HCT116 (cell line): ENCODE results near the gene TBK1. TPM values are rescaled to one million over a fixed set of nuclear protein-coding genes. Genes with fewer than 3 reads are reported as not detected.
"Not testable (repeated sequence)": the region's sequence is repeated elsewhere in the genome, so short reads cannot be mapped to it uniquely, and the experiment has no call there.

Experiments
- ATAC-seq: fragments of 200-7000 bp; cut with Tn5 transposase; 2 replicates; pipeline ENCODE4 v1.9.1; 2020; ENCODE audit warnings: mild to moderate bottlenecking, moderate library complexity
- BruUV-seq: library from RNA; stranded (reverse); fragments of 400-500 nt; replicated peaks from 2 replicates; lab custom pipeline; 2021; lab: Mats Ljungman, UMichigan
- CTCF ChIA-PET: fragments of 300-600 bp; sonication (Branson Sonifier 250); formaldehyde crosslinking; loops from one replicate; lab custom pipeline; 2021; ENCODE audit warnings: antibody characterized with exemption; lab: Charles Lee
- POLR2A ChIA-PET: fragments of 300-600, 350-600 bp; sonication (Branson Sonifier 250); formaldehyde crosslinking; loops from one replicate; lab custom pipeline; 2021; ENCODE audit warnings: antibody characterized with exemption; lab: Charles Lee
- RAD21 ChIA-PET, 2 experiments: fragments of 300-600 bp; sonication (Branson Sonifier 250); formaldehyde crosslinking; loops; one replicate each; lab custom pipeline; 2023; ENCODE audit warnings: low total read pairs in 2 of 2; ENCODE audit not compliant: uncharacterized antibody in 2 of 2, unreplicated experiment in 2 of 2, low non-redundant PET in 1 of 2; lab: Charles Lee
- DNase-seq: peaks from one replicate; pipeline ENCODE4 v3.0.0-alpha.2; 2010; ENCODE audit warnings: low read depth, low spot score
- H2AFZ ChIP-seq: fragments of 200-600 bp; shearing (Covaris generic), sonication (generic); 2 replicates; pipeline ENCODE4 v1.6.1; 2017; ENCODE audit warnings: low read depth, mixed run types, mixed read lengths, antibody characterized with exemption, low read length; ENCODE audit not compliant: poor library complexity, severe bottlenecking
- H3K27ac ChIP-seq: 2 replicates; pipeline ENCODE4 v1.5.1; 2012; ENCODE audit warnings: low read depth, low read length
- H3K27me3 ChIP-seq: fragments of 200-600 bp; sonication (generic); 2 replicates; pipeline ENCODE4 v1.6.1; 2016; ENCODE audit warnings: mixed run types, low read length, mixed read lengths; ENCODE audit not compliant: insufficient read depth
- H3K36me3 ChIP-seq, 2 experiments: fragments of 200-500 bp in 1 of 2; fragments of 200-600 bp in 1 of 2; sonication (Bioruptor generic) in 1 of 2; sonication (generic) in 1 of 2; 2 replicates each; pipeline versions ENCODE4 v1.5.1 to v1.6.1; 2014 to 2016; ENCODE audit warnings: low read length in 2 of 2, inconsistent platforms in 1 of 2, mixed read lengths in 1 of 2, mixed run types in 1 of 2; ENCODE audit not compliant: insufficient read depth in 2 of 2, control insufficient read depth in 1 of 2
- H3K4me1 ChIP-seq, 2 experiments: fragments of 200-600 bp in 1 of 2; sonication (generic) in 1 of 2; 2 replicates each; pipeline versions ENCODE4 v1.5.1 to v1.6.1; 2012 to 2017; ENCODE audit warnings: low read length in 2 of 2, inconsistent platforms in 1 of 2, mild to moderate bottlenecking in 1 of 2, mixed read lengths in 1 of 2, mixed run types in 1 of 2, moderate library complexity in 1 of 2; ENCODE audit not compliant: insufficient read depth in 2 of 2, control insufficient read depth in 1 of 2
- H3K4me2 ChIP-seq: fragments of 200-600 bp; sonication (generic); 2 replicates; pipeline ENCODE4 v1.6.1; 2017; ENCODE audit warnings: mixed run types, low read length, mixed read lengths
- H3K4me3 ChIP-seq, 2 experiments: fragments of 200-600 bp in 1 of 2; sonication (generic) in 1 of 2; replicated peaks in 1 of 2; 2 replicates each; pipeline ENCODE4 v1.5.1; 2011 to 2016; ENCODE audit warnings: low read length in 2 of 2, control low read depth in 1 of 2, low read depth in 1 of 2, mild to moderate bottlenecking in 1 of 2, mixed read lengths in 1 of 2, mixed run types in 1 of 2
- H3K79me2 ChIP-seq: fragments of 200-600 bp; sonication (generic); 2 replicates; pipeline ENCODE4 v1.6.1; 2017; ENCODE audit warnings: mild to moderate bottlenecking, mixed run types, low read length, moderate library complexity, mixed read lengths; ENCODE audit not compliant: insufficient read depth
- H3K9ac ChIP-seq: fragments of 200-600 bp; sonication (generic); 2 replicates; pipeline ENCODE4 v1.6.1; 2016; ENCODE audit warnings: low read length, mixed read lengths
- H3K9me2 ChIP-seq: fragments of 200-600 bp; sonication (generic), shearing (Covaris generic); 2 replicates; pipeline ENCODE4 v1.6.1; 2017; ENCODE audit warnings: mixed run types, mild to moderate bottlenecking, moderate library complexity; ENCODE audit not compliant: insufficient read depth
- H3K9me3 ChIP-seq, 2 experiments: fragments of 200-500 bp in 1 of 2; fragments of 200-600 bp in 1 of 2; sonication (Bioruptor generic) in 1 of 2; sonication (generic) in 1 of 2; 2 replicates each; pipeline ENCODE4 v1.6.1; 2014 to 2017; ENCODE audit warnings: low read length in 2 of 2, mixed read lengths in 2 of 2, inconsistent platforms in 1 of 2, low read depth in 1 of 2, mild to moderate bottlenecking in 1 of 2, mixed run types in 1 of 2, moderate library complexity in 1 of 2; ENCODE audit not compliant: control insufficient read depth in 1 of 2, insufficient read depth in 1 of 2
- H4K20me1 ChIP-seq: fragments of 200-600 bp; sonication (generic), shearing (Covaris generic); 2 replicates; pipeline ENCODE4 v1.6.1; 2017; ENCODE audit warnings: mixed run types, mild to moderate bottlenecking, moderate library complexity; ENCODE audit not compliant: insufficient read depth
- CBX3 ChIP-seq: IDR thresholded peaks from 2 replicates; pipeline ENCODE4 v1.6.1; 2012; ENCODE audit warnings: low read depth
- EGR1 ChIP-seq: IDR thresholded peaks from 2 replicates; pipeline ENCODE4 v1.6.1; 2012; ENCODE audit warnings: low read depth
- ELF1 ChIP-seq: IDR thresholded peaks from 2 replicates; pipeline ENCODE4 v1.6.1; 2012; ENCODE audit warnings: low read depth, borderline replicate concordance
- EZH2 ChIP-seq: fragments of 200-600 bp; sonication (generic); IDR thresholded peaks from 2 replicates; pipeline ENCODE4 v1.6.1; 2017; ENCODE audit warnings: antibody characterized with exemption, mixed run types
- POLR2A ChIP-seq: IDR thresholded peaks from 2 replicates; pipeline ENCODE4 v1.7.0; 2011; ENCODE audit warnings: borderline replicate concordance; ENCODE audit not compliant: insufficient read depth, insufficient read length; ENCODE audit errors: extremely low read depth
- POLR2AphosphoS5 ChIP-seq: IDR thresholded peaks from 2 replicates; pipeline ENCODE4 v1.6.1; 2011; ENCODE audit warnings: mild to moderate bottlenecking, low read depth, low read length, moderate library complexity
- RAD21 ChIP-seq: IDR thresholded peaks from 2 replicates; pipeline ENCODE4 v1.6.1; 2012; ENCODE audit warnings: low read depth, mild to moderate bottlenecking
- SIN3A ChIP-seq: IDR thresholded peaks from 2 replicates; pipeline ENCODE4 v1.6.1; 2012; ENCODE audit warnings: low read depth
- SP1 ChIP-seq: IDR thresholded peaks from 2 replicates; pipeline ENCODE4 v1.6.1; 2012; ENCODE audit warnings: low read depth
- SRF ChIP-seq: IDR thresholded peaks from 2 replicates; pipeline ENCODE4 v1.6.1; 2012; ENCODE audit warnings: low read depth
- TCF7L2 ChIP-seq: IDR thresholded peaks from 2 replicates; pipeline ENCODE4 v1.7.0; 2011; ENCODE audit warnings: borderline replicate concordance, inconsistent platforms; ENCODE audit not compliant: insufficient read depth, insufficient read length; ENCODE audit errors: extremely low read depth
- ZFX ChIP-seq: fragments of 450-650 bp; IDR thresholded peaks from 2 replicates; pipeline ENCODE4 v1.6.1; 2017
- ZNF274 ChIP-seq: fragments of 200-500 bp; sonication (Bioruptor generic); IDR thresholded peaks from 2 replicates; pipeline ENCODE4 v1.6.1; 2014; ENCODE audit warnings: mild to moderate bottlenecking, low read depth, low read length, inconsistent platforms
- intact Hi-C: fragments of 100-400 bp; cut with micrococcal nuclease; formaldehyde crosslinking; loops from 2 replicates; pipeline ENCODE4 v1.10.0; 2022
- total RNA-seq: library from RNA; stranded (reverse); gene quantifications from one replicate; pipeline ENCODE4 v1.2.1, GENCODE V29; 2021; ENCODE audit not compliant: unreplicated experiment
- TF ChIP-seq, protein P1 (sequence below), 3 experiments: fragments of 200-600 bp in 1 of 3; sonication (generic) in 1 of 3; IDR thresholded peaks in 2 of 3; conservative IDR thresholded peaks in 1 of 3; 2 replicates each; pipeline ENCODE4 v1.5.1; 2012 to 2017; ENCODE audit warnings: low read depth in 2 of 3, low read length in 2 of 3, antibody characterized with exemption in 1 of 3, borderline replicate concordance in 1 of 3, control low read depth in 1 of 3, mild to moderate bottlenecking in 1 of 3, mixed read lengths in 1 of 3, mixed run types in 1 of 3, moderate library complexity in 1 of 3; ENCODE audit not compliant: insufficient read depth in 1 of 3
- TF ChIP-seq, protein P2 (sequence below): IDR thresholded peaks from 2 replicates; pipeline ENCODE4 v1.6.1; 2011; ENCODE audit warnings: mild to moderate bottlenecking, low read length, moderate library complexity; ENCODE audit not compliant: insufficient replicate concordance; ENCODE audit errors: extremely low read depth
- TF ChIP-seq, protein P3 (sequence below): IDR thresholded peaks from 2 replicates; pipeline ENCODE4 v1.6.1; 2012

The TBK1 gene
- total RNA-seq, 1 experiment from 2014 or later: 27.0 TPM

DNA sequence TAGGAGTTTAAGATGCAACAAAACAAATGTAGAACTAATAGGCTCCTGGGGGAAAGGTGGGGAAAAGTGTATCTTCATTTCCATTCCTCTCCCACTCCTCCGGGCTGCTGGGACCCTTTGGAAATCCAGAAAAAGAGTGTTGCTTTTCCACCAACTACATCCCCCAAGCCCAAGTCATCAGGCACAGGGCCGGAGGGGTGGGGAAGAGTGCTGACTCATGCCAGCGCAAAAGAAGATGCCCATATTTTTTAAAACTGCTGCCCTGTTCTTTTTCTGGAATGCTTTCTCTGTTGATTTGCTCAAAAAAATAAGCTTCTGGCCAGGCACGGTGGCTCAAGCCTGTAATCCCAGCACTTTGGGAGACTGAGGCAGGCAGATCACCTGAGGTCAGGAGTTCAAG, 70.9 kb downstream of the TBK1 start:
- no peak for ATAC-seq
- no peak for TF ChIP-seq POLR2AphosphoS5
- TF ChIP-seq, protein P1, sequence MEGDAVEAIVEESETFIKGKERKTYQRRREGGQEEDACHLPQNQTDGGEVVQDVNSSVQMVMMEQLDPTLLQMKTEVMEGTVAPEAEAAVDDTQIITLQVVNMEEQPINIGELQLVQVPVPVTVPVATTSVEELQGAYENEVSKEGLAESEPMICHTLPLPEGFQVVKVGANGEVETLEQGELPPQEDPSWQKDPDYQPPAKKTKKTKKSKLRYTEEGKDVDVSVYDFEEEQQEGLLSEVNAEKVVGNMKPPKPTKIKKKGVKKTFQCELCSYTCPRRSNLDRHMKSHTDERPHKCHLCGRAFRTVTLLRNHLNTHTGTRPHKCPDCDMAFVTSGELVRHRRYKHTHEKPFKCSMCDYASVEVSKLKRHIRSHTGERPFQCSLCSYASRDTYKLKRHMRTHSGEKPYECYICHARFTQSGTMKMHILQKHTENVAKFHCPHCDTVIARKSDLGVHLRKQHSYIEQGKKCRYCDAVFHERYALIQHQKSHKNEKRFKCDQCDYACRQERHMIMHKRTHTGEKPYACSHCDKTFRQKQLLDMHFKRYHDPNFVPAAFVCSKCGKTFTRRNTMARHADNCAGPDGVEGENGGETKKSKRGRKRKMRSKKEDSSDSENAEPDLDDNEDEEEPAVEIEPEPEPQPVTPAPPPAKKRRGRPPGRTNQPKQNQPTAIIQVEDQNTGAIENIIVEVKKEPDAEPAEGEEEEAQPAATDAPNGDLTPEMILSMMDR (IDR thresholded peaks at IDR 0.05 in 2 of 3, conservative IDR thresholded peaks at IDR 0.05 in 1 of 3; ENCODE audit: borderline replicate concordance in 1 of 3, insufficient read depth in 1 of 3, low read depth in 2 of 3, low read length in 2 of 3): no peak
- no peak for TF ChIP-seq RAD21
- TF ChIP-seq POLR2A: no peak
- no peak for TF ChIP-seq EZH2
- no peak for TF ChIP-seq CBX3
- no peak for TF ChIP-seq TCF7L2
- TF ChIP-seq ZNF274: no peak
- TF ChIP-seq, protein P2, sequence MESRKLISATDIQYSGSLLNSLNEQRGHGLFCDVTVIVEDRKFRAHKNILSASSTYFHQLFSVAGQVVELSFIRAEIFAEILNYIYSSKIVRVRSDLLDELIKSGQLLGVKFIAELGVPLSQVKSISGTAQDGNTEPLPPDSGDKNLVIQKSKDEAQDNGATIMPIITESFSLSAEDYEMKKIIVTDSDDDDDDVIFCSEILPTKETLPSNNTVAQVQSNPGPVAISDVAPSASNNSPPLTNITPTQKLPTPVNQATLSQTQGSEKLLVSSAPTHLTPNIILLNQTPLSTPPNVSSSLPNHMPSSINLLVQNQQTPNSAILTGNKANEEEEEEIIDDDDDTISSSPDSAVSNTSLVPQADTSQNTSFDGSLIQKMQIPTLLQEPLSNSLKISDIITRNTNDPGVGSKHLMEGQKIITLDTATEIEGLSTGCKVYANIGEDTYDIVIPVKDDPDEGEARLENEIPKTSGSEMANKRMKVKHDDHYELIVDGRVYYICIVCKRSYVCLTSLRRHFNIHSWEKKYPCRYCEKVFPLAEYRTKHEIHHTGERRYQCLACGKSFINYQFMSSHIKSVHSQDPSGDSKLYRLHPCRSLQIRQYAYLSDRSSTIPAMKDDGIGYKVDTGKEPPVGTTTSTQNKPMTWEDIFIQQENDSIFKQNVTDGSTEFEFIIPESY: no peak
- TF ChIP-seq EGR1: no peak
- no peak for TF ChIP-seq SIN3A
- TF ChIP-seq SP1: no peak
- no peak for TF ChIP-seq ELF1
- TF ChIP-seq, protein P3, sequence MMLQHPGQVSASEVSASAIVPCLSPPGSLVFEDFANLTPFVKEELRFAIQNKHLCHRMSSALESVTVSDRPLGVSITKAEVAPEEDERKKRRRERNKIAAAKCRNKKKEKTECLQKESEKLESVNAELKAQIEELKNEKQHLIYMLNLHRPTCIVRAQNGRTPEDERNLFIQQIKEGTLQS: no peak
- TF ChIP-seq ZFX: no peak
- TF ChIP-seq SRF: no peak
- CTCF ChIA-PET: no interaction called here

DNA sequence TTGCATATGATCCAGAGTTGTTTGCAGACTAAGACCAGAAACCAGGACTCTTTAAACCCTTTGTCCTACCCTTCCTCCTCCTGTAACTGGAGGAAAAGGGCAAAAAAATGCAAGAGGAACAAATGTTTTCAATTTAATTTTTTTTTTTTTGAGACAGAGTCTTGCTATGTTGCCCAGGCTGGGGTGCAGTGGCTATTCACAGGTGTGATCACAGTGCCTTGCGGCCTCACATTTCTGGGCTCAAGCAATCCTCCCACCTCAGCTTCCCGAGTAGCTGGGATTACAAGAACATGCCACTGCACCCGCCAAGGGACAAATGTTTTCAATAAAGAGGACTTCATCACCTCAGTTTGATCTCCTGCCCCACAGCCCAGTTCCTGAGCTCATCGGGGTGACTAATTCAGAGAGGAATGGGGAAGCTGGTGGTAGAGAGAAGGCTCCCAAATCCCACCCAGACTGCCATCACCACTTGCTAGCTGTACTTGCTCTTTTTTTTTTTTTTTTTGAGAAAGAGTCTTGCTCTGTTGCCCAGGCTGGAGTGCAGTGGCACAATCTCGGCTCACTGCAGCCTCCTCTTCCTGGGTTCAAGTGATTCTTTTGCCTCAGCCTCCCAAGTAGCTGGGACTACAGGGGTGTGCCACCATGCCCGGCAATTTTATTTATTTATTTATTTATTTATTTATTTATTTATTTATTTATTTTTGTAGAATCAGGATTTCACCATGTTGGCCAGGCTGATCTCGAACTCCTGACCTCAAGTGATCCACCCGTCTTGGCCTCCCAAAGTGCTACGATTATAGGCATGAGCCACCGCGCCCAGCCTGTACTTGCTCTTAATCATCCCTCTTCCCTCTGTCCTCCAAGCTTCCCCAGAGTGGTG, 71.9 kb downstream of the TBK1 start:
- ATAC-seq, H3K4me2 ChIP-seq, H3K27ac ChIP-seq, BruUV-seq, H2AFZ ChIP-seq, H3K79me2 ChIP-seq, H3K4me3 ChIP-seq, intact Hi-C loops, H3K36me3 ChIP-seq, H3K27me3 ChIP-seq, DNase-seq, H3K9ac ChIP-seq, H4K20me1 ChIP-seq, H3K9me2 ChIP-seq, H3K9me3 ChIP-seq, POLR2A ChIA-PET: not testable (repeated sequence)
- ChIA-PET CTCF (interaction anchor here (0.7 to 1.6 kb wide), 2 partner anchors 21 to 26 kb away, joined by 3 to 4 read pairs; no protein-coding TSS in a partner anchor), RAD21 (interaction anchor here in 1 of 2 experiments (0.7 kb wide), 1 partner anchor 173 kb away, joined by 3 read pairs; no protein-coding TSS in a partner anchor)
- H3K4me1 ChIP-seq: peaks cover 2 to 15% of the 10 kb centered on the region in 2 experiments; a peak in 2 of 4 replicates

More for the DNA sequence above, 70.9 kb downstream of the TBK1 start:
- Histone ChIP-seq H3K27ac (no peak overlapping the region), H3K79me2 (no peaks in the 10 kb centered on the region), H3K4me2 (no peak overlapping the region), H4K20me1 (no peaks in the 10 kb centered on the region), H3K27me3 (no peaks in the 10 kb centered on the region), H3K9me3 (no peaks in the 10 kb centered on the region), H3K4me3 (no peak overlapping the region), H2AFZ (no peak overlapping the region), H3K4me1 (peaks cover 2 to 15% of the 10 kb centered on the region in 2 experiments; a peak in 2 of 4 replicates), H3K9me2 (no peaks in the 10 kb centered on the region), H3K9ac (no peak overlapping the region), H3K36me3 (no peaks in the 10 kb centered on the region)
- RAD21 ChIA-PET: interaction anchor here in 1 of 2 experiments (0.7 kb wide), 1 partner anchor 174 kb away, joined by 3 read pairs; no protein-coding TSS in a partner anchor
- intact Hi-C loops: no loop called here
- DNase-seq: no peak
- BruUV-seq: no TSS peak
- POLR2A ChIA-PET: no interaction called here
